Activated CD8-positive, alpha-beta memory T cell treated with anti-CD3 and anti-CD28 coated beads for 4 hours (primary cell): ENCODE data around the gene ERLEC1.
"Not testable (repeated sequence)": the region's sequence is repeated elsewhere in the genome, so short reads cannot be mapped to it uniquely, and the experiment has no call there.

Experiments used
- DNase-seq, 2 donors: peaks; one replicate each; pipeline ENCODE4 v3.0.0-alpha.2; 2020; ENCODE audit warnings: low read depth in 2 of 2

The ERLEC1 gene

GRCh38 chr2:53829273-53829979 lies 42.6 kb downstream of the ERLEC1 start:
- no peak for DNase-seq

GRCh38 chr2:53829980-53830290 lies 43.1 kb downstream of the ERLEC1 start:
- not testable (repeated sequence) for DNase-seq

GRCh38 chr2:53840580-53840979 lies 53.7 kb downstream of the ERLEC1 start:
- DNase-seq, result no peak

GRCh38 chr2:53841651-53842050 lies 54.8 kb downstream of the ERLEC1 start:
- not testable (repeated sequence) for DNase-seq

GRCh38 chr2:53842891-53843290 lies 56.0 kb downstream of the ERLEC1 start:
- no peak for DNase-seq

GRCh38 chr2:53843595-53843994 lies 56.8 kb downstream of the ERLEC1 start:
- no peak for DNase-seq

GRCh38 chr2:53848062-53848461 lies 61.2 kb downstream of the ERLEC1 start:
- DNase-seq, result no peak

GRCh38 chr2:53851052-53851757 lies 64.4 kb downstream of the ERLEC1 start:
- DNase-seq, result not testable (repeated sequence)

GRCh38 chr2:53852532-53852931 lies 65.7 kb downstream of the ERLEC1 start:
- DNase-seq, result no peak

- no peak for DNase-seq
Observed at GRCh38 chr2:53854678-53855077, 67.8 kb downstream of the ERLEC1 start.

GRCh38 chr2:53856272-53856671 lies 69.4 kb downstream of the ERLEC1 start:
- no peak for DNase-seq

GRCh38 chr2:53859206-53860181 lies 72.7 kb downstream of the ERLEC1 start, which contains the start of gene GPR75:
Gene GPR75, minus strand, starts transcription at chr2:53859967. Its CDS starts 5,211 bp downstream, at chr2:53854756.
- DNase-seq, result no peak

- no peak for DNase-seq
Observed at GRCh38 chr2:53861824-53862223, 75.0 kb downstream of the ERLEC1 start.

GRCh38 chr2:53863538-53864227 lies 76.8 kb downstream of the ERLEC1 start:
- no peak for DNase-seq

GRCh38 chr2:53865264-53865663 lies 78.4 kb downstream of the ERLEC1 start:
- no peak for DNase-seq

- DNase-seq, result no peak
Observed at GRCh38 chr2:53865962-53866361, 79.1 kb downstream of the ERLEC1 start.

GRCh38 chr2:53867169-53867568 lies 80.3 kb downstream of the ERLEC1 start:
- DNase-seq, result no peak

GRCh38 chr2:53867773-53868172 lies 80.9 kb downstream of the ERLEC1 start:
- DNase-seq, result no peak
